Measurements from ENCODE around the gene NDUFS1. TPM values are rescaled to one million over a fixed set of nuclear protein-coding genes. Genes with fewer than 3 reads are reported as not detected.
A peak's percentile ranks its signal among the peaks of the same experiment; 100 is the strongest.
"Not testable (repeated sequence)": the region's sequence is repeated elsewhere in the genome, so short reads cannot be mapped to it uniquely, and the experiment has no call there.

The NDUFS1 gene
- total RNA-seq: 99.3 TPM
- polyA plus RNA-seq (ENCODE audit: insufficient read depth in 1 of 8, insufficient read length in 8 of 8, low replicate concordance in 1 of 8): 10 to 100 TPM; 47.3 to 76.3 (median 62.7) TPM
- long read RNA-seq, donor 1, full-length matches to known transcripts: 4 of 788 reads
- long read RNA-seq, donor 1, partial matches to known transcripts: 762 of 788 reads
- long read RNA-seq, donor 1, other reads (novel, unspliced or antisense): 22 of 788 reads
- long read RNA-seq, donor 2: 0 reads
- long read RNA-seq, donor 3, full-length matches to known transcripts: 23 of 47 reads
- long read RNA-seq, donor 3, partial matches to known transcripts: 24 of 47 reads
- long read RNA-seq, donor 3, other reads (novel, unspliced or antisense): 0 of 47 reads
- long read RNA-seq, donor 4, full-length matches to known transcripts: 9 of 15 reads
- long read RNA-seq, donor 4, partial matches to known transcripts: 6 of 15 reads
- long read RNA-seq, donor 4, other reads (novel, unspliced or antisense): 0 of 15 reads
- long read RNA-seq, donor 5, full-length matches to known transcripts: 19 of 90 reads
- long read RNA-seq, donor 5, partial matches to known transcripts: 71 of 90 reads
- long read RNA-seq, donor 5, other reads (novel, unspliced or antisense): 0 of 90 reads
- long read RNA-seq, donor 6, full-length matches to known transcripts: 21 of 4,622 reads
- long read RNA-seq, donor 6, partial matches to known transcripts: 4,451 of 4,622 reads
- long read RNA-seq, donor 6, other reads (novel, unspliced or antisense): 150 of 4,622 reads
- long read RNA-seq, donor 7, full-length matches to known transcripts: 13 of 2,170 reads
- long read RNA-seq, donor 7, partial matches to known transcripts: 2,089 of 2,170 reads
- long read RNA-seq, donor 7, other reads (novel, unspliced or antisense): 68 of 2,170 reads
- long read RNA-seq, donor 8, full-length matches to known transcripts: 12 of 36 reads
- long read RNA-seq, donor 8, partial matches to known transcripts: 24 of 36 reads
- long read RNA-seq, donor 8, other reads (novel, unspliced or antisense): 0 of 36 reads
- long read RNA-seq, donor 9, full-length matches to known transcripts: 8 of 42 reads
- long read RNA-seq, donor 9, partial matches to known transcripts: 34 of 42 reads
- long read RNA-seq, donor 9, other reads (novel, unspliced or antisense): 0 of 42 reads
- long read RNA-seq, donor 10, full-length matches to known transcripts: 16 of 2,845 reads
- long read RNA-seq, donor 10, partial matches to known transcripts: 2,746 of 2,845 reads
- long read RNA-seq, donor 10, other reads (novel, unspliced or antisense): 83 of 2,845 reads
- long read RNA-seq, donor 11, full-length matches to known transcripts: 6 of 34 reads
- long read RNA-seq, donor 11, partial matches to known transcripts: 28 of 34 reads
- long read RNA-seq, donor 11, other reads (novel, unspliced or antisense): 0 of 34 reads

DNA sequence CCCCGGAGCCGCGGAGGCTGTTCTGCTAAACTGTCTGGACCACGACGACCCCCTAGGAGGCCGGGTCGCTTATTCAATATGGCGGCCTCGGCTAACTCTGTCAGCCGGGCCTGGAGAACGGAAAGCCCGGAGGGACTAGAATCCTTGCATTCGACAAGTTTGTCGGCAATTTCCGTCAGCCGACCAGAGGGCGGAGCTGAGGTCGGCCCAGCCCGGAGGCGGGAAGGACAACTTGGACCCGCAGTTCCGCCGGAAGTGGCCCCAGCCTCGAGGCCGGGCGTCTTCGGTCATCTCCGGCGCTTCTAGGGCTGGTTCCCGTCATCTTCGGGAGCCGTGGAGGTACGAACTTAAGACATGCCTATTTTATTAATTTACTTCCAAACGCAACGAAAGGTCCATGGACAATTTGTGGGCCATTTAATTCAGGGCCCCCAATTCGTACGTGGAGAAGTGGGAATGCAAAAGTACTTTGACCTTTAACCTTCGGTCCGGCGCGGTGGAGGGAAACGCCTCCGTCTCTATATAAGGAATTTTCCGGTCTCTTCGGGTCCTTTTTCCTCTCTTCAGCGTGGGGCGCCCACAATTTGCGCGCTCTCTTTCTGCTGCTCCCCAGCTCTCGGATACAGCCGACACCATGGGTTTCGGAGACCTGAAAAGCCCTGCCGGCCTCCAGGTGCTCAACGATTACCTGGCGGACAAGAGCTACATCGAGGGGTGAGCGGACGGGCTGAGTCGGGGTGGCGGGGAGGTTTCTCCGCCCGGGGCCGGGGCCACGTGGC is at the start of gene NDUFS1, which contains the start of gene EEF1B2:
TSS of gene NDUFS1 (minus strand) at position 99 of the 779 bp plus-strand sequence. CDS start 5,766 bp downstream, outside the sequence.
TSS of gene EEF1B2 (plus strand) at position 550 of the 779 bp plus-strand sequence. CDS start at position 635, 85 bp downstream.
- Histone ChIP-seq H3K27me3 (ENCODE audit: control insufficient read depth, insufficient read depth, low read length) (no peaks in the 10 kb centered on the region), H3K4me1 (ENCODE audit: control insufficient read depth, insufficient read depth, low read length) (peaks cover 10% of the 10 kb centered on the region), H3K9me3 (replicated peaks; ENCODE audit: control insufficient read depth, low read depth, low read length) (no peaks in the 10 kb centered on the region), H3K36me3 (ENCODE audit: control insufficient read depth, insufficient read depth, low read length) (peaks cover 24% of the 10 kb centered on the region), H3K4me3 (ENCODE audit: low read length) (peak within 1 kb of the TSS; percentile 90), H3K27ac (ENCODE audit: low read length) (peak within 1 kb of the TSS; percentile 98)
- DNase-seq: peak; percentile 100
- WGBS (ENCODE audit: insufficient coverage): under 1% methylated on average over 56 of the region's 64 CpGs

GRCh38 chr2:206208900-206209299 is 49.7 kb upstream of the NDUFS1 start:
- Histone ChIP-seq H3K4me1 (ENCODE audit: control insufficient read depth, insufficient read depth, low read length) (no peaks in the 10 kb centered on the region), H3K27ac (ENCODE audit: low read length) (no peak overlapping the region), H3K9me3 (replicated peaks; ENCODE audit: control insufficient read depth, low read depth, low read length) (no peaks in the 10 kb centered on the region), H3K36me3 (ENCODE audit: control insufficient read depth, insufficient read depth, low read length) (no peaks in the 10 kb centered on the region), H3K27me3 (ENCODE audit: control insufficient read depth, insufficient read depth, low read length) (no peaks in the 10 kb centered on the region), H3K4me3 (ENCODE audit: low read length) (no peak overlapping the region)
- no peak for DNase-seq
- 92% methylated on average over 3 of the region's 7 CpGs for WGBS (ENCODE audit: insufficient coverage)

- DNase-seq; H3K9me3 ChIP-seq (replicated peaks; ENCODE audit: control insufficient read depth, low read depth, low read length): not testable (repeated sequence)
- WGBS (ENCODE audit: insufficient coverage): no CpG with 5 or more reads among the region's 2 CpGs
These were observed 48.1 kb upstream of the NDUFS1 start for GRCh38 chr2:206207316-206207715.

GRCh38 chr2:206204710-206205109 is 45.5 kb upstream of the NDUFS1 start:
- H3K36me3 ChIP-seq (ENCODE audit: control insufficient read depth, insufficient read depth, low read length): no peaks in the 10 kb centered on the region
- WGBS (ENCODE audit: insufficient coverage): 100% methylated on average over 2 of the region's 3 CpGs
- H3K4me3 ChIP-seq (ENCODE audit: low read length): no peak overlapping the region
- H3K27ac ChIP-seq (ENCODE audit: low read length): no peak overlapping the region
- no peaks in the 10 kb centered on the region for H3K27me3 ChIP-seq (ENCODE audit: control insufficient read depth, insufficient read depth, low read length)
- no peak for DNase-seq
- H3K4me1 ChIP-seq (ENCODE audit: control insufficient read depth, insufficient read depth, low read length): no peaks in the 10 kb centered on the region
- no peaks in the 10 kb centered on the region for H3K9me3 ChIP-seq (replicated peaks; ENCODE audit: control insufficient read depth, low read depth, low read length)

More at GRCh38 chr2:206207316-206207715, 48.1 kb upstream of the NDUFS1 start:
- H3K36me3 ChIP-seq (ENCODE audit: control insufficient read depth, insufficient read depth, low read length); H3K4me3 ChIP-seq (ENCODE audit: low read length); H3K27ac ChIP-seq (ENCODE audit: low read length); H3K27me3 ChIP-seq (ENCODE audit: control insufficient read depth, insufficient read depth, low read length); H3K4me1 ChIP-seq (ENCODE audit: control insufficient read depth, insufficient read depth, low read length): not testable (repeated sequence)

DNA sequence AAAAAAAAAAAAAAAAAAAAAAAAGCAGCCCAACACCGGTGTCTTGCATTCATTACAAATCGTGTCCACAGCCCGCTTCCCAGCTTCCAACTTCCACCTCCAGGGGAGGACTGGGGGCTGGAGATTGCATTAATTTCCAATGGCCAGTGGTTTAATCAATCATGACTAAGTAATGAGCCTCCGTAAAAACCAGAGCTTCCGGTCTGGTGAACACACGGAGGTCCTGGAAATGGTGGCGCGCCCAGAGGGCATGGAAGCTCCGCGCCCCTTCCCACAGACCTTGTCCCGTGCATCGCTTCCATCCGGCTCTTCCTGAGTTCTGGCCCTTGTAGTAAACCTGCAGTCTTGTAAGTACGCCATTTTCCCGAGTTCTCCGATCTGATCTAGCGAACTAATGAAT is 44.1 kb upstream of the NDUFS1 start:
- H3K36me3 ChIP-seq (ENCODE audit: control insufficient read depth, insufficient read depth, low read length): no peaks in the 10 kb centered on the region
- no peak overlapping the region for H3K4me3 ChIP-seq (ENCODE audit: low read length)
- no peaks in the 10 kb centered on the region for H3K4me1 ChIP-seq (ENCODE audit: control insufficient read depth, insufficient read depth, low read length)
- WGBS (ENCODE audit: insufficient coverage): 94% methylated on average over 13 of the region's 17 CpGs
- DNase-seq: no peak
- H3K27ac ChIP-seq (ENCODE audit: low read length): no peak overlapping the region
- no peaks in the 10 kb centered on the region for H3K9me3 ChIP-seq (replicated peaks; ENCODE audit: control insufficient read depth, low read depth, low read length)
- no peaks in the 10 kb centered on the region for H3K27me3 ChIP-seq (ENCODE audit: control insufficient read depth, insufficient read depth, low read length)

DNA sequence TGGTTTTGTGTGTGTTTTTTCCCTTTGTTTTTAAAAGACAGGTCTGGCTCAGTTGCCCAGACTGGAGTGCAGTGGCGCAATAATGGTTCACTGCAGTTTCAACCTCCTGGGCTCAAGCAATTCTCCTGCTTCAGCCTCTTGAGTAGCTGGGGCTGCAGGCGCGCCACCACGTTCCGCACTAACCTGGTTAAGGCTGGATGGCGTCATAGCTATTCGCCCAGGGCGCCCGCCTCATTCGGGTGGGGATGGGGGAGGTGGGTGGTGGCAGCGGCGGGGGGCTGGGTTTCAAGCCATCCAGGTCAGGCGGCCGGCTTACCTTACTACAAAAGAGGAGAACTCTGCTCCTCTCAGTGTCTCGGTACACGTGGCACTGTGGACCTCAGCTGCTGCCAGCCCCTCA is 43.2 kb upstream of the NDUFS1 start:
- Histone ChIP-seq H3K36me3 (ENCODE audit: control insufficient read depth, insufficient read depth, low read length) (no peaks in the 10 kb centered on the region), H3K4me1 (ENCODE audit: control insufficient read depth, insufficient read depth, low read length) (no peaks in the 10 kb centered on the region), H3K9me3 (replicated peaks; ENCODE audit: control insufficient read depth, low read depth, low read length) (no peaks in the 10 kb centered on the region), H3K4me3 (ENCODE audit: low read length) (no peak overlapping the region), H3K27me3 (ENCODE audit: control insufficient read depth, insufficient read depth, low read length) (no peaks in the 10 kb centered on the region), H3K27ac (ENCODE audit: low read length) (no peak overlapping the region)
- 84% methylated on average over 5 of the region's 16 CpGs for WGBS (ENCODE audit: insufficient coverage)
- no peak for DNase-seq

GRCh38 chr2:206201075-206201848 is 42.0 kb upstream of the NDUFS1 start:
- Histone ChIP-seq H3K27ac (ENCODE audit: low read length) (no peak overlapping the region), H3K4me3 (ENCODE audit: low read length) (no peak overlapping the region), H3K4me1 (ENCODE audit: control insufficient read depth, insufficient read depth, low read length) (no peaks in the 10 kb centered on the region), H3K27me3 (ENCODE audit: control insufficient read depth, insufficient read depth, low read length) (no peaks in the 10 kb centered on the region), H3K36me3 (ENCODE audit: control insufficient read depth, insufficient read depth, low read length) (no peaks in the 10 kb centered on the region), H3K9me3 (replicated peaks; ENCODE audit: control insufficient read depth, low read depth, low read length) (no peaks in the 10 kb centered on the region)
- 63% methylated on average over 1 of the region's 5 CpGs for WGBS (ENCODE audit: insufficient coverage)
- no peak for DNase-seq

- peak; percentile 92 for DNase-seq
- no peaks in the 10 kb centered on the region for H3K36me3 ChIP-seq (ENCODE audit: control insufficient read depth, insufficient read depth, low read length)
- H3K9me3 ChIP-seq (replicated peaks; ENCODE audit: control insufficient read depth, low read depth, low read length): no peaks in the 10 kb centered on the region
- no CpG with 5 or more reads among the region's 1 CpG for WGBS (ENCODE audit: insufficient coverage)
- no peaks in the 10 kb centered on the region for H3K4me1 ChIP-seq (ENCODE audit: control insufficient read depth, insufficient read depth, low read length)
- H3K4me3 ChIP-seq (ENCODE audit: low read length): no peak overlapping the region
- peak overlapping the region; percentile 62 for H3K27ac ChIP-seq (ENCODE audit: low read length)
- no peaks in the 10 kb centered on the region for H3K27me3 ChIP-seq (ENCODE audit: control insufficient read depth, insufficient read depth, low read length)
These were observed 39.4 kb upstream of the NDUFS1 start for GRCh38 chr2:206198677-206199076.

All from muscle of leg (tissue), 16 donors.